ENCODE measurements around the gene ACSF2.

ACSF2 gene

GRCh38 chr17:50440172-50440837, 14.3 kb downstream of the ACSF2 start:
- DNase-seq: peak; percentile 21

DNA sequence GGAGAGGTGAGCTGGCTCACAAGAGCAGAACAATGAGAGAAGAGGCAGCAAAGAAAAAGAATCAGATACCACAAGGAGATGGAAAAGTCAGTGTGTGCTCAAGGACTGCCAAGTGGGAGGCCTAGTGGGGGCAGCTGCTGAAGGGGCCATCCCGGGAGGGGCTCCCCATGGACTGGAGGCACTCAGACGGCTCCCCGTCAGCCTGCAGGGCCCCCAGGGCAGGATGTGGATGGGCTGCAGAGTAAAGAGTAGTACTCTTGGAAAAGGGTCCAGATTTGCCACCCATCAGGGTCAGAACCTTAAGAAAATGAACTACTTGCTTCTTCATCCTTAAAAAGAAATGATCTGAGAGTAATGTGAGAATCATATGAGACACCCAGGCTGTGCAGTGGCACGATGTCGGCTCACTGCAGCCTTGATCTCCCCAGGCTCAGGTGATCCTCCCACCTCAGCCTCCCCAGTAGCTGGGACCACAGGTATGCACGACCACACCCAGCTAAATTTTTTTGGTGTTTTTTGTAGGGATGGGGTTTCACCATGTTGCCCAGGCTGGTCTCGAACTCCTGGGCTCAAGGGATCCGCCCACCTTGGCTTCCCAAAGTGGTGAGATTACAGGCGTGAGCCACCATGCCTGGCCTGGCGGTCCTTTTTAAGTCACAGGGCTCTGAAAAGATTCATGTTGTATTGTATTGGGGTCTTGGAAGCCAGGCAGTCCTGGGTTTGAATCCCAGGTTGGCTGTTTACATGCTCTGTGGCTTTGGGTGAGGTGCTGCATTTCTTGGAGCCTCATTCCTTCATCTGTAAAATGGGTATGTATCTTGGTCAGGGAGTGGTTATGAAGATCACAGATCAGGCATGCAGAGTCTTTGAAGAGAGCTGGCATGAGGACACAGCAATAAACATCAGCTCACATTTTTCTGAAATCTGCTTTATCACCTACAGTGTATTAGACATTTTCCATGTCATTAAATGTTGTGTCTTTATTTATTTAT, 15.1 kb downstream of the ACSF2 start:
- no peak for DNase-seq

- DNase-seq: no peak
These were observed 17.5 kb downstream of the ACSF2 start for GRCh38 chr17:50443505-50443974.

GRCh38 chr17:50444841-50445715, 19.1 kb downstream of the ACSF2 start:
- no peak for DNase-seq

- no peak for DNase-seq
These were observed 19.8 kb downstream of the ACSF2 start for GRCh38 chr17:50445730-50446325.

DNA sequence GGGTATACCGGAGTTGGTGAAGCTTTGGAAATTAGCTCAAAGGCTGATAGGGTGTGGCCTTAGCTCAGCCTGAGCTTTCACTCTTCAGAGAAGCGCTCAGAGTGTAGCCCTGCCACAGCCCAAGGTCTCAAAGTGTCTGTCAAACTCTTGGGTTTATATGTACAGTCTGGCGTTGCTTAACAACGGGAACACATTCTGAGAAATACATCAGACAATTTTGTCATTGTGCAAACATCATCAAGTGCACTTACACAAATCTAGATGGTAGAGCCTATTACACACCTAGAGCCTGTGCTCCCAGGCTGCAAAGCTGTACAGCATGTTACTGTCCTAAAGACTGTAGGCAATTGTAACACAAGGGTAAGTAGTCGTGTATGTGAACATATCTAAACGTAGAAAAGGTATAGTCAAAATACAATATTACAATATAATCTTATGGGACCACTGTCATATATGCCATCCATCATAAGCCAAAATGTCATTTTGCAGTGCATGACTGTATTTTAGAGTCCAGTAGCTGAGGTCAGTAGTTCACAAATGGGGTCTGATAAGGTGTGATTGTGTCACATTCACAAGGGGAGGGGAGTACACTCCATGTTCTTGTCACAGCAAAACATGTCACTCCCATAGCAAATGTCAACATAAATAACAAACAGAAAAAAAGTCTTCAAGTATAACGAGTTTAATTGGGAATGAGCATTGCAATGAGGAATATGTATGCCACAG, 22.0 kb downstream of the ACSF2 start:
- DNase-seq: no peak

DNA sequence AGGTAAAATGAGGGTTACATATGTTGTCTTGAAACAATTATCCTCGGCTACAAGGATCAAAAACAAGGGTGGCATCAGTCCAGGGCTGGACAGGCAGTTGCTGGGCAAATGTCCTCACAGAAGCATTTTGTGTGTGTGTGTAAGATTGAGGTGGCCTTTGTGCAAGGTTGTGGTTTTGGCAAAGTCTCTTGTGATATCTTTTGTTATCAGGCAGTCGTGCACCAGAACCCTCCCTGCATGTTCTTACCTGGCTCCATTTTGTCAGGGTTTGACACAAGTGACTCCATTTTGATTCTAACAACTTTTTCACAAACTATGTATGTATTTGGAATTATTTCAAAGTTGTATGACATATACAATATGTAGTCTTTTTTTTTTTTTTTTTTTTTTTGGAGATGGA, 22.6 kb downstream of the ACSF2 start:
- DNase-seq: no peak

DNA sequence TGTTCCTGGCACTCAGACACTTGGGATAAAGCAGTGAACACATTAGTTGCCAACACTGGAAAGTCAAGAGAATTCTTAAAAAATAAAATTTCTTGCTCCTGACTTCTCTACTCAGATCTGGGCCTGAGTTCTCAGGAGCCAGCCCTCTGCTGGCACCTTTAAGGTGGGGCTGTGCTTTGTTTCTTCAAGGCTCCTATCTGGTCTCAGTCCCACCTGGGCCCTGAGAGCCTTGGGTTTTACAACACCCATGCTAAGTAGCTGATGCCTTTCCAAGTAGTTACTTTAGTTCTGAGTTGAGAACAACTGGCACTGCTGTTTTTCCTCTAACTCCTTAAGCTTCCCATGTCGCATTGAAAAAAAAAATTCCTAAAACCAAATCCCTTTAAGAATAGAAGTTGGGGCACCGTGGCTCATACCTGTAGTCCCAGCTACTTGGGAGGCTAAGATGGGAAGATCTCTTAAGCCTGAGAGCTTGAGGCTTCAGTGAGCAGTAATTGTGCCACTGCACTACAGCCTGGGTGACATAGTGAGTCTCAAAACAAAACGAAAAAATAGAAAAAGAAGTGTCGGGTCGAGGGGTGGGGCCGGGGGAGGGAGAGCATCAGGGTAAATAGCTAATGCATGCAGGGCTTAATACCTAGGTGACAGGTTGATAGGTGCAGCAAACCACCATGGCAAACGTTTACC, 26.1 kb downstream of the ACSF2 start:
- DNase-seq: no peak

DNA sequence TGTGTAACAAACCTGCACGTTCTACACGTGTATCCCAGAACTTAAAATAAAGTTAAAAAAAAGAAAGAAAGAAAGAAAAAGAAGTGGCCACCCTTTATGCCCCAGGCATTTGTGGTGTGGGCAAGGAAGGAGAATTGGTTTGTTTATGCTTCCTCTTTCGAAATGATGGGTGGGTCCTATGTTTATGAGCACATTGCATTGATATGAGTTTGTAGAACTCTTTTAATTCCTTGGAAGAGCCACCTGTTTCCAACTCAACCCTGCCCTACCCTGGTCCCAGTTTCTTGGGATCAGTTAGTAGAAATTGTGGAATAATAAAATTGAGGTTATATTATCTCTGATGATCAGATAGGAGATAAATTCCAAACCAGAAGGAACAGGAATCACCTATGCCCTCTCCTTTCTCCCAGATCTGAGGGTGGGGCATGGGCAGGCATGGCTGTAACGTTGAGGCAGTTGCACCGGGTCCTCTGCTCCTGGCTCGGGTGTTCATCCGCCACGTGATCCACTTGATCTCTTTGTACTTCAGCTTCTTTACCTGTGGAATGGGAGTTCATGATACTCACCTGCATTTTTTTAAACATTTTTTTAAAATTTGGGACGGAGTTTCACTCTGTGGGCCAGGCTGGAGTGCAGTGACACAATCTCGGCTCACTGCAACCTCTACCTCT, 26.7 kb downstream of the ACSF2 start:
- no peak for DNase-seq

DNA sequence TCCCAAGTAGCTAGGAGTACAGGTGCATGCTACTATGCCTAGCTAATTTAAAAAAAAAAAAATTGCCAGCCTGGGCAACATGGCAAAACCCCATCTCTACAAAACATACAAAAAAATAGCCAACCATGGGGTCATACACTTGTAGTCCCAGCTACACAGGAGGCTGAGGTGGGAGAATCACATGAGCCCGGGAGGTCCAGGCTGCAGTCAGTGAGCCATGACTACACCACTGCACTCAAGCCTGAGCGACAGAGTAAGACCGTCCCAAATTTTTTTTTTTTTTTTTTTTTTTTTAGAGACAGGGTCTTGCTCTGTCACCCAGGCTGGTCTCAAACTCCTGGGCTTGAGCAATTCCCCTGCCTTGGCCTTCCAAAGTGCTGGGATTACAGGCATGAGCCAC, 27.9 kb downstream of the ACSF2 start:
- no peak for DNase-seq

DNA sequence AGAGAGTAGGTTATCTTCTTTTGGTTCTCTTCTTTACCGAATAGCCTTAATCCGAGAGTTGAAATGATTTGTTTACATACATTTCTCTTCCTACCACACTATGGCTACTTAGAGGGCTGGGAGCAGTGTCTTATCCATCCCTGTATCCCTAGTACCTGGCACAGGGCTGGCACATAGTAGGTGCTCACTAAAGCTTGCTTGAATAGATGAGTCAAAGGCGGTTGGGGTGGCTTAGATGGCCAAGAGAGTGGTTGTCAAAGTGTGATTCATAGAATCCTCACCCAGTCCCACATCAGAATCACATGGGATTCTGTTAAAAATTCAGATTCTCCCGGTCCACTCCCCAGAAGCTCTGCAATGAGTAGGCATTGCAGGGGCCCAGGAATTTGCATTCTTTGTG, 31.6 kb downstream of the ACSF2 start:
- no peak for DNase-seq

DNA sequence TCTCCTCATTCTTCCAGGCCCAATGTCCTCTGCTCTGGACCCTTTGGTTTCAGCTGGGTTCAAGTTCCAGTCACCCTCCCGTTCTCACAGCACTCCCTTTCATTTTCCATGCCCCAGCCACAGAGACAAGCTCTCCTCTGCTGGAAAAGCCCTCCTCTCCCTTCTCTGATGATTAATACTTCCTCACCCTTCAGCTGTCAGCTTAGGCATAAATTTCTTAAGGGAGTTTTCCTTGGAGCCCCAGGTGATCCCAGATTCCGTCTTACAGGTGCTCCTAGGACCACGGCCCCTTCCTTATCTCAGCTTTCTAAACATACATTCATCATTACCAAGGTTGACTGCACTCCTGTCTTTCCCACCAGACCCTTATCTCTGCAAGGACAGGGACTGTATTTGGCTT, 32.3 kb downstream of the ACSF2 start:
- no peak for DNase-seq

DNA sequence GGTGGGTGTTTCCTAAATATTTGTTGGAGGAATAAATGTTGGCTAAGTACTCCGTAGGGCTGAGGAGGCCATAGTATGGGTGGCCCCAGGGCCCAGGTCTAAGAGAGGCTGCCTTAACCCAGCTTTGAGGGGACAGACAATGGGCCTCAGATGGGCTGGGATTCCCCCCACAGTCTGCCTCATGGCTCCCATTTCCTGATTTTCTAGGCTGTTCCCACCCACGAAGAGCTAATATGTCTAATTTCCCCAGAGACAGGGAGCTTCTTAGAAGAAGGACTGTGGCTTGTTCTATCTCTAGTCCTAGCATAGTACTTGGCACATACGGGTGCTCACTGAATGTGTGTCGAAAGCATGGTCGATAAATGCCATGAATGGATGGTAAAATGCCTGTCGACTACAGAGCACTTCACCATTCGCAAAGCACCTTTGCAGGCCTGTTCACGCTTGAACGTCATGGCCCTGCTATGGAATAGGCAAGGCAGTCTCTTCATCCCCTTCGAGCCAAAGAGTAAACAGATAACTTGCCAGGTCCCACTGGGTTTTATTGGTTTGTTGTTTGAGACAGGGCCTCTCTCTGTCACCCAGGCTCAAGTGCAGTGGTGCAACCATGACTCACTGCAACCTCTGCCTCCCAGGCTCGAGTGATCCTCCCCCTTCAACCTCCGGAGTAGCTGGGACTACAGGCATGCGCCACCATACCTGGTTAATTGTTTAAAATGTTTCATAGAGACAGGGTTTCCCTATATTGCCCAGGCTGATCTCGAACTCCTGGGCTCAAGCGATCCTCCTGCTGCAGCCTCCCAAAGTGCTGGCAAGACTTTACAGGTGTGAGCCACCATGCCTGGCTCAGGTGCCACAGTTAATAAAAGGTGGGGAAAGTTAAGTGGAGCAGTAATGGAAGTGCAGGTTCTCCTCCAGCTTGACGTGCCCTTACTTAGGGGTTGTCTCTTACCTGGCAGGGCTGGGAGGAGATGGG, 33.0 kb downstream of the ACSF2 start:
- DNase-seq: no peak

DNA sequence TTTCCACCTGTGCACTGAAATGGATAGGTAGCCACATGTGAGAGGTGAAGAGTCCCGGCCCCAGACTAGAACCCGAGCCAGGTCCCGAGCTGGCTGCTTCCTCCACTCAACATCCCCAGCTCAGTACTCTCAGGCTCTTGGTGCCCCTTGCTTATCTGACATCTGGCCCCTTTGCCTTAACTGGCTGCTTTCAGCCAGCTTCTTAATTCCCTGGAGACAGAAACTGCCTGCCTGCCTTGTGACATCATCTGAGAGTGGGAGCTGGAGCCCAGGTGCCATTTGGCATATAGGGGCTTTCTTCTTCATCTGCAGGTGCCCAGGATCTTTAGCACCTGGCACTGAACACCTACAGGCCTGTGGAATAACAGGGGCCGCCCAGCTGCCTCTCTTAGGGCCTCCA, 33.7 kb downstream of the ACSF2 start:
- DNase-seq: no peak

GRCh38 chr17:50460831-50461526, 35.0 kb downstream of the ACSF2 start:
- DNase-seq: no peak

DNA sequence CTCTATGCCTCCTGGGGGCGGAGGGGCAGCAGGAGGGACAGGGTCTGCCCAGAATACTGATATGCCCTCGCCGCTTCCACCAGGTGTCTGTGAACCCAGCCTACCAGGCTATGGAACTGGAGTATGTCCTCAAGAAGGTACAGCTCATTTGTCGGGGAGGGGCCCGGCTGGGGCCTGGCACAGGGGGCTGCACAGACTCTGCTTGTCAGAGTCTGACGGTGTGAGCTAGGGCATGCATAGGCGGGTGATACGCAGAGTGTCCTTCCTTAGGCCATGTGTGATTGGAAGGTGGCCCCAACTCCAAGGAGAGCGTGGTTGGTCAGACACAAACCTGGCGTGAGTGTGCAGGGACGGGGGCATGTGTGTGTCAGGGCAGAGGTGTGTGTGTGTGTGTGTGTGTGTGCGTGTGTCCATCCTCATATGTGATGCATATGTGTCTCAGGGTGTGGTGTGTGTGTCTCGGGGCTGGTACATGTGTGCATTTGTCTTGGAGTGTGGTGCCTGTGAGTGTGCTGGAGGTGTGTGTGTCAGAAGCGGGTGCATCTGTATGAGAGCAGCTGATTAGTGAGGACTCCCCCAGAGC, 35.6 kb downstream of the ACSF2 start:
- no peak for DNase-seq

DNA sequence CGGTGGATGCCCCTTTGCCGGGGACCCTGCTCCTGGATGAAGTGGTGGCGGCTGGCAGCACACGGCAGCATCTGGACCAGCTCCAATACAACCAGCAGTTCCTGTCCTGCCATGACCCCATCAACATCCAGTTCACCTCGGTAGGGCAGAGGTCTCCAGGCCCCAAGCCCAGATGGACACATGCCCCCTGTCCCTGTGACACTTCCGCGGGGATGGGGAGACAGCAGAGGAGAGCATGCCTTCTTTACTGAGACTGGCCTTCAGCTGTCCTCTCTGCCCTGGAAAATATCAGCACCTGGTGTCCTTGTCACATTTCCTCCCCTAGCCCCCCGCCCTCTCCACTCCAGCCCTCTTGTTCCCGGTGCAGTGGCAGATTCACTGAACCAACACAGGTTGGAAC, 36.4 kb downstream of the ACSF2 start:
- no peak for DNase-seq

DNA sequence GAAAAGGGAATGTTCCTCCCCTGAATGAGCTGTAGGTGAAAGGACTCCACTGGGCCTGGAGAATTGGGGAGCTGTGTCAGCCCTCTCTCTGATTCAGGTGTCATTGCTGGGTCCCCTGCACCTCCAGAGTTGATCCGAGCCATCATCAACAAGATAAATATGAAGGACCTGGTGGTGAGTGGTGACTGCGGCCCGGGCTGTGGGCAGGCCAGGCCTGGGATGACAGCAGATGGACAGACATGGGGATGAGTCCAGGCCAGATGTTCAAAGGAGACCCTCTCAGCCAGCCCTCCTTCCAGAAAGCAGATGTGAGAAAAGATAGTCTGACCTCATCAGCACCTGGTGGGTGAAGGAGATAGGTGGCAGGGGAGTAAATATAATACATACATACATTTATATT, 38.1 kb downstream of the ACSF2 start:
- DNase-seq: no peak

Measured in right kidney (tissue), 1 donor.